Measurements from ENCODE around the gene BMPR2.

DNA sequence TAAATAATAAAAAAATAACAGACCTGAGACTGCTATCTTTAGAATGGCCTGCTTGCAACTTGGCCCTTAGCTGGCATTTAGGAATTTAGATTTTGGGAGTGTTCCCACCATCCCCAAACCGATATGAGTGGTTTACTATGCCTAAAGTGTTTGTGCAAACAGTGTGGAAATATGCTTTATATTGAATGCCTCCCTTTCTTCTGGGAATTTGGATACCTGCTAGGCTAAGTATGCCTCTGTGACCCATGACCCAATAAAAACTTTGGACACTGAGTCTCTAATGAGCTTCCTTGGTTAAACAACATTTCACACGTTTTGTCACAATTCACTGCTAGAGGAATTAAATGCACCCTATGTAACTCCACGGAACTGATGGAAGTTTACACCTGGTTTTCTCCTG lies 73.2 kb downstream of the BMPR2 start:
- no peak for TF ChIP-seq EP300 (IDR thresholded peaks at IDR 0.05)
- TF ChIP-seq POLR2A (IDR thresholded peaks at IDR 0.05; ENCODE audit: low read depth) = no peak
- TF ChIP-seq, protein P1, sequence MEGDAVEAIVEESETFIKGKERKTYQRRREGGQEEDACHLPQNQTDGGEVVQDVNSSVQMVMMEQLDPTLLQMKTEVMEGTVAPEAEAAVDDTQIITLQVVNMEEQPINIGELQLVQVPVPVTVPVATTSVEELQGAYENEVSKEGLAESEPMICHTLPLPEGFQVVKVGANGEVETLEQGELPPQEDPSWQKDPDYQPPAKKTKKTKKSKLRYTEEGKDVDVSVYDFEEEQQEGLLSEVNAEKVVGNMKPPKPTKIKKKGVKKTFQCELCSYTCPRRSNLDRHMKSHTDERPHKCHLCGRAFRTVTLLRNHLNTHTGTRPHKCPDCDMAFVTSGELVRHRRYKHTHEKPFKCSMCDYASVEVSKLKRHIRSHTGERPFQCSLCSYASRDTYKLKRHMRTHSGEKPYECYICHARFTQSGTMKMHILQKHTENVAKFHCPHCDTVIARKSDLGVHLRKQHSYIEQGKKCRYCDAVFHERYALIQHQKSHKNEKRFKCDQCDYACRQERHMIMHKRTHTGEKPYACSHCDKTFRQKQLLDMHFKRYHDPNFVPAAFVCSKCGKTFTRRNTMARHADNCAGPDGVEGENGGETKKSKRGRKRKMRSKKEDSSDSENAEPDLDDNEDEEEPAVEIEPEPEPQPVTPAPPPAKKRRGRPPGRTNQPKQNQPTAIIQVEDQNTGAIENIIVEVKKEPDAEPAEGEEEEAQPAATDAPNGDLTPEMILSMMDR (IDR thresholded peaks at IDR 0.05) = no peak

Measured in esophagus muscularis mucosa (tissue), 4 donors.